Sigmoid colon (tissue), 4 donors: Measurements from ENCODE around the gene TBX4.

Experiments
- EP300 ChIP-seq, 4 donors: sonication (generic); formaldehyde crosslinking; IDR thresholded peaks; one replicate each; pipeline ENCODE4 v1.6.1; 2017; ENCODE audit warnings: antibody characterized with exemption in 4 of 4
- TF ChIP-seq, protein P1 (sequence below), 4 experiments: fragments of 450-650 bp in 3 of 4; fragments of 200-600 bp in 1 of 4; IDR thresholded peaks; one replicate each; pipeline ENCODE4 v1.5.1; 2016 to 2019; ENCODE audit warnings: antibody characterized with exemption in 4 of 4, mild to moderate bottlenecking in 3 of 4, moderate library complexity in 2 of 4

GRCh38 chr17:61418449-61418848, 33.8 kb upstream of the TBX4 start:
- TF ChIP-seq, protein P1, sequence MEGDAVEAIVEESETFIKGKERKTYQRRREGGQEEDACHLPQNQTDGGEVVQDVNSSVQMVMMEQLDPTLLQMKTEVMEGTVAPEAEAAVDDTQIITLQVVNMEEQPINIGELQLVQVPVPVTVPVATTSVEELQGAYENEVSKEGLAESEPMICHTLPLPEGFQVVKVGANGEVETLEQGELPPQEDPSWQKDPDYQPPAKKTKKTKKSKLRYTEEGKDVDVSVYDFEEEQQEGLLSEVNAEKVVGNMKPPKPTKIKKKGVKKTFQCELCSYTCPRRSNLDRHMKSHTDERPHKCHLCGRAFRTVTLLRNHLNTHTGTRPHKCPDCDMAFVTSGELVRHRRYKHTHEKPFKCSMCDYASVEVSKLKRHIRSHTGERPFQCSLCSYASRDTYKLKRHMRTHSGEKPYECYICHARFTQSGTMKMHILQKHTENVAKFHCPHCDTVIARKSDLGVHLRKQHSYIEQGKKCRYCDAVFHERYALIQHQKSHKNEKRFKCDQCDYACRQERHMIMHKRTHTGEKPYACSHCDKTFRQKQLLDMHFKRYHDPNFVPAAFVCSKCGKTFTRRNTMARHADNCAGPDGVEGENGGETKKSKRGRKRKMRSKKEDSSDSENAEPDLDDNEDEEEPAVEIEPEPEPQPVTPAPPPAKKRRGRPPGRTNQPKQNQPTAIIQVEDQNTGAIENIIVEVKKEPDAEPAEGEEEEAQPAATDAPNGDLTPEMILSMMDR (IDR thresholded peaks at IDR 0.05): no peak
- TF ChIP-seq EP300 (IDR thresholded peaks at IDR 0.05): no peak
